ENCODE data around the gene INSYN2A. TPM values are rescaled to one million over a fixed set of nuclear protein-coding genes. Genes with fewer than 3 reads are reported as not detected.

Gene INSYN2A
- total RNA-seq, 1 experiment from 2014 or later: 0.13 TPM

DNA sequence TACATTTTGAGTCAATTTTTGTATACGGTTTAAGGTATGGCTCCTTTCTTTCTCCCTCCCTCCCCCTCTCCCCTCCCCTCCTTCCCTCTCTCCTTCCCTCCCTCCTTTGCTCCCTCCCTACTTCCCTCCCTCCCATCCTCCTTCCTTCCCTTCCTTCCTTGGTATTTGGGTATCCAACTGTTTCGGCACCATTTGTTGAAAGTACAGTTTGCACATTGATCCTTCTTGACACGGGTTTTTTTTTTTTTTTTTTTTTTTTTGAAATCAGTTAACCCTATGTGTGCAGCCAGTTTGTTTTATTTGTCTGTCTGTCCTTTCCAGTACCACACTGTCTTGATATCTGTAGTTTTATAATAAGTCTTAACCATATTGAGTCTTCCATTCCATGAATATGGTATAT lies 39.9 kb upstream of the INSYN2A start:
- POLR2A ChIA-PET: no interaction called here
- no peak for ATAC-seq

DNA sequence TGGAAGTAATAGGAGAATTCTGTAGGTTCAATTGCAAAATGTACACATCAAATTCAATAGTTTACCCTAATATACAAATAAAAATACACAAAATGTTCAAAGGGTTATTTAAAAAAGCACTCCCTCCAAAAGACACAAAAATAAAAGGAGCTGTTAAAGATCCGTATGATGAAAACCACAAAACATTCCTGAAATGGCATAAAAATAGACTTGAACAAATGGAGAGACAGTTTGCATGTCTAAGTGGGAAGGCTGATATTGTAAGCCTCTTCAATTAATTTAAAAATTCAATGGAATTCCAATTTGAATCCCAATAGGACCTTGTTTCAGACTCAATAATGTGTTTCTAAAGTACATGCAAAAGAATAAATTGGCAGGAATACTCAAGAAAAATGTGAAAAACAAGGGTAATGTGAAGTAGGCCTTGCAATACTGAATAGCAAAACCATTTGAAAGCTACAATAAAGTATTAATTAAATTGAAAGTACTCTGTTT lies 38.0 kb upstream of the INSYN2A start:
- no peaks in the 10 kb centered on the region for H3K9me3 Mint-ChIP-seq
- H3K4me1 Mint-ChIP-seq: no peaks in the 10 kb centered on the region
- H3K36me3 Mint-ChIP-seq: no peaks in the 10 kb centered on the region
- ChIA-PET POLR2A (no interaction called here), CTCF (no interaction called here)
- ATAC-seq: no peak
- no peaks in the 10 kb centered on the region for H3K27me3 Mint-ChIP-seq (ENCODE audit: low read depth)
- H3K27ac Mint-ChIP-seq: no peak overlapping the region
- H3K4me3 Mint-ChIP-seq: no peak overlapping the region
- no peak for DNase-seq (ENCODE audit: low spot score)
- TF ChIP-seq RORB (CRISPR knock-in tag; IDR thresholded peaks at IDR 0.05): no peak
- TF ChIP-seq SP1 (CRISPR knock-in tag; conservative IDR thresholded peaks at IDR 0.05): no peak
- TF ChIP-seq, protein P1, sequence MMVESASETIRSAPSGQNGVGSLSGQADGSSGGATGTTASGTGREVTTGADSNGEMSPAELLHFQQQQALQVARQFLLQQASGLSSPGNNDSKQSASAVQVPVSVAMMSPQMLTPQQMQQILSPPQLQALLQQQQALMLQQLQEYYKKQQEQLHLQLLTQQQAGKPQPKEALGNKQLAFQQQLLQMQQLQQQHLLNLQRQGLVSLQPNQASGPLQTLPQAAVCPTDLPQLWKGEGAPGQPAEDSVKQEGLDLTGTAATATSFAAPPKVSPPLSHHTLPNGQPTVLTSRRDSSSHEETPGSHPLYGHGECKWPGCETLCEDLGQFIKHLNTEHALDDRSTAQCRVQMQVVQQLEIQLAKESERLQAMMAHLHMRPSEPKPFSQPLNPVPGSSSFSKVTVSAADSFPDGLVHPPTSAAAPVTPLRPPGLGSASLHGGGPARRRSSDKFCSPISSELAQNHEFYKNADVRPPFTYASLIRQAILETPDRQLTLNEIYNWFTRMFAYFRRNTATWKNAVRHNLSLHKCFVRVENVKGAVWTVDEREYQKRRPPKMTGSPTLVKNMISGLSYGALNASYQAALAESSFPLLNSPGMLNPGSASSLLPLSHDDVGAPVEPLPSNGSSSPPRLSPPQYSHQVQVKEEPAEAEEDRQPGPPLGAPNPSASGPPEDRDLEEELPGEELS (CRISPR knock-in tag; IDR thresholded peaks at IDR 0.05): no peak
- no peak for TF ChIP-seq ATF1 (CRISPR knock-in tag; IDR thresholded peaks at IDR 0.05)
- TF ChIP-seq, protein P2, sequence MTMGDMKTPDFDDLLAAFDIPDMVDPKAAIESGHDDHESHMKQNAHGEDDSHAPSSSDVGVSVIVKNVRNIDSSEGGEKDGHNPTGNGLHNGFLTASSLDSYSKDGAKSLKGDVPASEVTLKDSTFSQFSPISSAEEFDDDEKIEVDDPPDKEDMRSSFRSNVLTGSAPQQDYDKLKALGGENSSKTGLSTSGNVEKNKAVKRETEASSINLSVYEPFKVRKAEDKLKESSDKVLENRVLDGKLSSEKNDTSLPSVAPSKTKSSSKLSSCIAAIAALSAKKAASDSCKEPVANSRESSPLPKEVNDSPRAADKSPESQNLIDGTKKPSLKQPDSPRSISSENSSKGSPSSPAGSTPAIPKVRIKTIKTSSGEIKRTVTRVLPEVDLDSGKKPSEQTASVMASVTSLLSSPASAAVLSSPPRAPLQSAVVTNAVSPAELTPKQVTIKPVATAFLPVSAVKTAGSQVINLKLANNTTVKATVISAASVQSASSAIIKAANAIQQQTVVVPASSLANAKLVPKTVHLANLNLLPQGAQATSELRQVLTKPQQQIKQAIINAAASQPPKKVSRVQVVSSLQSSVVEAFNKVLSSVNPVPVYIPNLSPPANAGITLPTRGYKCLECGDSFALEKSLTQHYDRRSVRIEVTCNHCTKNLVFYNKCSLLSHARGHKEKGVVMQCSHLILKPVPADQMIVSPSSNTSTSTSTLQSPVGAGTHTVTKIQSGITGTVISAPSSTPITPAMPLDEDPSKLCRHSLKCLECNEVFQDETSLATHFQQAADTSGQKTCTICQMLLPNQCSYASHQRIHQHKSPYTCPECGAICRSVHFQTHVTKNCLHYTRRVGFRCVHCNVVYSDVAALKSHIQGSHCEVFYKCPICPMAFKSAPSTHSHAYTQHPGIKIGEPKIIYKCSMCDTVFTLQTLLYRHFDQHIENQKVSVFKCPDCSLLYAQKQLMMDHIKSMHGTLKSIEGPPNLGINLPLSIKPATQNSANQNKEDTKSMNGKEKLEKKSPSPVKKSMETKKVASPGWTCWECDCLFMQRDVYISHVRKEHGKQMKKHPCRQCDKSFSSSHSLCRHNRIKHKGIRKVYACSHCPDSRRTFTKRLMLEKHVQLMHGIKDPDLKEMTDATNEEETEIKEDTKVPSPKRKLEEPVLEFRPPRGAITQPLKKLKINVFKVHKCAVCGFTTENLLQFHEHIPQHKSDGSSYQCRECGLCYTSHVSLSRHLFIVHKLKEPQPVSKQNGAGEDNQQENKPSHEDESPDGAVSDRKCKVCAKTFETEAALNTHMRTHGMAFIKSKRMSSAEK (CRISPR knock-in tag; IDR thresholded peaks at IDR 0.05; ENCODE audit: borderline replicate concordance): no peak

More for the DNA sequence above, 39.9 kb upstream of the INSYN2A start:
- no peak overlapping the region for H3K4me3 Mint-ChIP-seq
- no peak for DNase-seq (ENCODE audit: low spot score)
- TF ChIP-seq, protein P3, sequence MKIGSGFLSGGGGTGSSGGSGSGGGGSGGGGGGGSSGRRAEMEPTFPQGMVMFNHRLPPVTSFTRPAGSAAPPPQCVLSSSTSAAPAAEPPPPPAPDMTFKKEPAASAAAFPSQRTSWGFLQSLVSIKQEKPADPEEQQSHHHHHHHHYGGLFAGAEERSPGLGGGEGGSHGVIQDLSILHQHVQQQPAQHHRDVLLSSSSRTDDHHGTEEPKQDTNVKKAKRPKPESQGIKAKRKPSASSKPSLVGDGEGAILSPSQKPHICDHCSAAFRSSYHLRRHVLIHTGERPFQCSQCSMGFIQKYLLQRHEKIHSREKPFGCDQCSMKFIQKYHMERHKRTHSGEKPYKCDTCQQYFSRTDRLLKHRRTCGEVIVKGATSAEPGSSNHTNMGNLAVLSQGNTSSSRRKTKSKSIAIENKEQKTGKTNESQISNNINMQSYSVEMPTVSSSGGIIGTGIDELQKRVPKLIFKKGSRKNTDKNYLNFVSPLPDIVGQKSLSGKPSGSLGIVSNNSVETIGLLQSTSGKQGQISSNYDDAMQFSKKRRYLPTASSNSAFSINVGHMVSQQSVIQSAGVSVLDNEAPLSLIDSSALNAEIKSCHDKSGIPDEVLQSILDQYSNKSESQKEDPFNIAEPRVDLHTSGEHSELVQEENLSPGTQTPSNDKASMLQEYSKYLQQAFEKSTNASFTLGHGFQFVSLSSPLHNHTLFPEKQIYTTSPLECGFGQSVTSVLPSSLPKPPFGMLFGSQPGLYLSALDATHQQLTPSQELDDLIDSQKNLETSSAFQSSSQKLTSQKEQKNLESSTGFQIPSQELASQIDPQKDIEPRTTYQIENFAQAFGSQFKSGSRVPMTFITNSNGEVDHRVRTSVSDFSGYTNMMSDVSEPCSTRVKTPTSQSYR (CRISPR knock-in tag; IDR thresholded peaks at IDR 0.05): no peak
- TF ChIP-seq JAZF1 (CRISPR knock-in tag; IDR thresholded peaks at IDR 0.05) (no peak), TP53 (CRISPR knock-in tag; IDR thresholded peaks at IDR 0.05) (no peak), NR3C1 (CRISPR knock-in tag; conservative IDR thresholded peaks at IDR 0.05; ENCODE audit: low read depth) (no peak), CREB1 (CRISPR knock-in tag; IDR thresholded peaks at IDR 0.05) (no peak), ZBTB21 (CRISPR knock-in tag; IDR thresholded peaks at IDR 0.05; ENCODE audit: borderline replicate concordance) (no peak), ELF4 (CRISPR knock-in tag; IDR thresholded peaks at IDR 0.05; ENCODE audit: low read depth) (no peak), RELA (CRISPR knock-in tag; IDR thresholded peaks at IDR 0.05; ENCODE audit: borderline replicate concordance) (no peak), FOXJ3 (CRISPR knock-in tag; IDR thresholded peaks at IDR 0.05; ENCODE audit: borderline replicate concordance) (no peak), GTF2I (CRISPR knock-in tag; conservative IDR thresholded peaks at IDR 0.05) (no peak), NFE2L1 (CRISPR knock-in tag; IDR thresholded peaks at IDR 0.05) (no peak), ZNF232 (CRISPR knock-in tag; IDR thresholded peaks at IDR 0.05) (no peak), ZNF671 (CRISPR knock-in tag; IDR thresholded peaks at IDR 0.05) (no peak), TEAD1 (CRISPR knock-in tag; IDR thresholded peaks at IDR 0.05) (no peak)
- TF ChIP-seq, protein P4, sequence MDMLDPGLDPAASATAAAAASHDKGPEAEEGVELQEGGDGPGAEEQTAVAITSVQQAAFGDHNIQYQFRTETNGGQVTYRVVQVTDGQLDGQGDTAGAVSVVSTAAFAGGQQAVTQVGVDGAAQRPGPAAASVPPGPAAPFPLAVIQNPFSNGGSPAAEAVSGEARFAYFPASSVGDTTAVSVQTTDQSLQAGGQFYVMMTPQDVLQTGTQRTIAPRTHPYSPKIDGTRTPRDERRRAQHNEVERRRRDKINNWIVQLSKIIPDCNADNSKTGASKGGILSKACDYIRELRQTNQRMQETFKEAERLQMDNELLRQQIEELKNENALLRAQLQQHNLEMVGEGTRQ (CRISPR knock-in tag; IDR thresholded peaks at IDR 0.05): no peak
- TF ChIP-seq, protein P5, sequence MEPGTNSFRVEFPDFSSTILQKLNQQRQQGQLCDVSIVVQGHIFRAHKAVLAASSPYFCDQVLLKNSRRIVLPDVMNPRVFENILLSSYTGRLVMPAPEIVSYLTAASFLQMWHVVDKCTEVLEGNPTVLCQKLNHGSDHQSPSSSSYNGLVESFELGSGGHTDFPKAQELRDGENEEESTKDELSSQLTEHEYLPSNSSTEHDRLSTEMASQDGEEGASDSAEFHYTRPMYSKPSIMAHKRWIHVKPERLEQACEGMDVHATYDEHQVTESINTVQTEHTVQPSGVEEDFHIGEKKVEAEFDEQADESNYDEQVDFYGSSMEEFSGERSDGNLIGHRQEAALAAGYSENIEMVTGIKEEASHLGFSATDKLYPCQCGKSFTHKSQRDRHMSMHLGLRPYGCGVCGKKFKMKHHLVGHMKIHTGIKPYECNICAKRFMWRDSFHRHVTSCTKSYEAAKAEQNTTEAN (CRISPR knock-in tag; IDR thresholded peaks at IDR 0.05): no peak
- TF ChIP-seq, protein P6, sequence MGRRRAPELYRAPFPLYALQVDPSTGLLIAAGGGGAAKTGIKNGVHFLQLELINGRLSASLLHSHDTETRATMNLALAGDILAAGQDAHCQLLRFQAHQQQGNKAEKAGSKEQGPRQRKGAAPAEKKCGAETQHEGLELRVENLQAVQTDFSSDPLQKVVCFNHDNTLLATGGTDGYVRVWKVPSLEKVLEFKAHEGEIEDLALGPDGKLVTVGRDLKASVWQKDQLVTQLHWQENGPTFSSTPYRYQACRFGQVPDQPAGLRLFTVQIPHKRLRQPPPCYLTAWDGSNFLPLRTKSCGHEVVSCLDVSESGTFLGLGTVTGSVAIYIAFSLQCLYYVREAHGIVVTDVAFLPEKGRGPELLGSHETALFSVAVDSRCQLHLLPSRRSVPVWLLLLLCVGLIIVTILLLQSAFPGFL (CRISPR knock-in tag; IDR thresholded peaks at IDR 0.05; ENCODE audit: borderline replicate concordance): no peak
- TF ChIP-seq, protein P7, sequence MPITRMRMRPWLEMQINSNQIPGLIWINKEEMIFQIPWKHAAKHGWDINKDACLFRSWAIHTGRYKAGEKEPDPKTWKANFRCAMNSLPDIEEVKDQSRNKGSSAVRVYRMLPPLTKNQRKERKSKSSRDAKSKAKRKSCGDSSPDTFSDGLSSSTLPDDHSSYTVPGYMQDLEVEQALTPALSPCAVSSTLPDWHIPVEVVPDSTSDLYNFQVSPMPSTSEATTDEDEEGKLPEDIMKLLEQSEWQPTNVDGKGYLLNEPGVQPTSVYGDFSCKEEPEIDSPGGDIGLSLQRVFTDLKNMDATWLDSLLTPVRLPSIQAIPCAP (CRISPR knock-in tag; IDR thresholded peaks at IDR 0.05): no peak
- TF ChIP-seq, protein P8, sequence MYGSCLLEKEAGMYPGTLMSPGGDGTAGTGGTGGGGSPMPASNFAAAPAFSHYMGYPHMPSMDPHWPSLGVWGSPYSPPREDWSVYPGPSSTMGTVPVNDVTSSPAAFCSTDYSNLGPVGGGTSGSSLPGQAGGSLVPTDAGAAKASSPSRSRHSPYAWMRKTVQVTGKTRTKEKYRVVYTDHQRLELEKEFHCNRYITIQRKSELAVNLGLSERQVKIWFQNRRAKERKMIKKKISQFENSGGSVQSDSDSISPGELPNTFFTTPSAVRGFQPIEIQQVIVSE (CRISPR knock-in tag; IDR thresholded peaks at IDR 0.05; ENCODE audit: borderline replicate concordance): no peak
- TF ChIP-seq, protein P9, sequence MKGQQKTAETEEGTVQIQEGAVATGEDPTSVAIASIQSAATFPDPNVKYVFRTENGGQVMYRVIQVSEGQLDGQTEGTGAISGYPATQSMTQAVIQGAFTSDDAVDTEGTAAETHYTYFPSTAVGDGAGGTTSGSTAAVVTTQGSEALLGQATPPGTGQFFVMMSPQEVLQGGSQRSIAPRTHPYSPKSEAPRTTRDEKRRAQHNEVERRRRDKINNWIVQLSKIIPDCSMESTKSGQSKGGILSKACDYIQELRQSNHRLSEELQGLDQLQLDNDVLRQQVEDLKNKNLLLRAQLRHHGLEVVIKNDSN (CRISPR knock-in tag; IDR thresholded peaks at IDR 0.05): no peak
- CTCF ChIA-PET: no interaction called here
- H3K4me1 Mint-ChIP-seq: no peaks in the 10 kb centered on the region
- no peaks in the 10 kb centered on the region for H3K9me3 Mint-ChIP-seq
- H3K27ac Mint-ChIP-seq: no peak overlapping the region
- no peaks in the 10 kb centered on the region for H3K36me3 Mint-ChIP-seq
- H3K27me3 Mint-ChIP-seq (ENCODE audit: low read depth): no peaks in the 10 kb centered on the region
